Kidney epithelial cell (primary cell): ENCODE measurements around the gene ANKRD53. TPM values are rescaled to one million over a fixed set of nuclear protein-coding genes. Genes with fewer than 3 reads are reported as not detected.

Experiments
- DNase-seq: peaks from one replicate; pipeline ENCODE4 v3.0.0-alpha.2; 2010; ENCODE audit warnings: low read depth
- H3K27me3 ChIP-seq: 2 replicates; pipeline ENCODE4 v1.6.0; 2011; ENCODE audit warnings: low read length; ENCODE audit not compliant: control insufficient read depth, insufficient read depth
- H3K36me3 ChIP-seq: 2 replicates; pipeline ENCODE4 v1.5.1; 2011; ENCODE audit warnings: low read length; ENCODE audit not compliant: control insufficient read depth, insufficient read depth
- H3K4me3 ChIP-seq: 2 replicates; pipeline ENCODE4 v1.5.1; 2011; ENCODE audit warnings: low read depth, mild to moderate bottlenecking, control low read depth, low read length
- CTCF ChIP-seq: IDR thresholded peaks from 2 replicates; pipeline ENCODE4 v1.5.1; 2011; ENCODE audit warnings: mild to moderate bottlenecking, moderate library complexity, low read length, control low read depth, inconsistent platforms; ENCODE audit not compliant: insufficient read depth, poor library complexity, severe bottlenecking
- total RNA-seq: library from RNA; depleted of rRNA; stranded (reverse); fragments of >200 nt; gene quantifications from 2 replicates; pipeline ENCODE4 v1.2.3, GENCODE V29; 2015

Gene ANKRD53
- total RNA-seq = 0.54 and 0.75 TPM in 2 replicates

GRCh38 chr2:70978341-70979179, at the start of gene ANKRD53:
Gene ANKRD53 (plus strand): TSS chr2:70978630. CDS start chr2:70978646, 16 bp downstream.
- DNase-seq = no peak
- H3K27me3 ChIP-seq = no peaks in the 10 kb centered on the region
- no peak for TF ChIP-seq CTCF
- H3K4me3 ChIP-seq = peak within 1 kb of the TSS; percentile 35
- no peaks in the 10 kb centered on the region for H3K36me3 ChIP-seq

GRCh38 chr2:70930371-70931329, 47.8 kb upstream of the ANKRD53 start:
- H3K4me3 ChIP-seq = no peak overlapping the region
- TF ChIP-seq CTCF = no peak
- DNase-seq = no peak
- H3K27me3 ChIP-seq = peaks cover 20% of the 10 kb centered on the region
- no peaks in the 10 kb centered on the region for H3K36me3 ChIP-seq

- DNase-seq = no peak
- Histone ChIP-seq H3K27me3 (peaks cover 26% of the 10 kb centered on the region), H3K36me3 (no peaks in the 10 kb centered on the region), H3K4me3 (no peak overlapping the region)
- no peak for TF ChIP-seq CTCF
Measured at GRCh38 chr2:70931376-70932000, 46.9 kb upstream of the ANKRD53 start.

- no peak for DNase-seq
- no peak overlapping the region for H3K4me3 ChIP-seq
- no peaks in the 10 kb centered on the region for H3K36me3 ChIP-seq
- TF ChIP-seq CTCF = no peak
- H3K27me3 ChIP-seq = peaks cover 30% of the 10 kb centered on the region
Measured at GRCh38 chr2:70932631-70933230, 45.7 kb upstream of the ANKRD53 start.

- no peak for DNase-seq
- H3K4me3 ChIP-seq = no peak overlapping the region
- TF ChIP-seq CTCF = no peak
- H3K36me3 ChIP-seq = no peaks in the 10 kb centered on the region
- peaks cover 48% of the 10 kb centered on the region for H3K27me3 ChIP-seq
Measured at GRCh38 chr2:70934981-70935380, 43.4 kb upstream of the ANKRD53 start.
